HUDEP-2 (cell line): ENCODE data around the gene SETD5.
"Not testable (repeated sequence)": the region's sequence is repeated elsewhere in the genome, so short reads cannot be mapped to it uniquely, and the experiment has no call there.

Experiments used
- DNase-seq, 76 experiments: peaks; one replicate each; lab custom pipeline; 2025; ENCODE audit not compliant: unreplicated experiment in 76 of 76; lab: John Stamatoyannopoulos, UW

The SETD5 gene

DNA sequence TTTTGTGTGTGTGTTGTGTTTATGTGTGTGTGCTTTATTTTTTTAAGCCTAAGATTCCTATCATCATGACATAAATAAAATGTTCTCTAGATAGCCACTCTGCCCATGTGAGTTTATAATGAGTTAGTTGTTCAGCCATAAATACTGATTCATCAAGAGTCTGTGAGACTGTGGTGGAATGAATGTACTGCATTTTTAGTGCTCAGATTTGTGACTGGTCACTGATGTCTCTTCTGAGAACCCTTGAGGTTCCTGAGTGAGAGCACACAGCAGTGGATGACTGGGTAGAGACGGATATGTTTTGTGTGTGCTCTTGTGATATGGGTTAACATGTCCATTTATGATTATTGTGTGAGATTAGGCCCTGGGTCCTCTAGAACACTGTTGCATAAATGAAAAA, 51.2 kb downstream of the SETD5 start:
- no peak for DNase-seq

DNA sequence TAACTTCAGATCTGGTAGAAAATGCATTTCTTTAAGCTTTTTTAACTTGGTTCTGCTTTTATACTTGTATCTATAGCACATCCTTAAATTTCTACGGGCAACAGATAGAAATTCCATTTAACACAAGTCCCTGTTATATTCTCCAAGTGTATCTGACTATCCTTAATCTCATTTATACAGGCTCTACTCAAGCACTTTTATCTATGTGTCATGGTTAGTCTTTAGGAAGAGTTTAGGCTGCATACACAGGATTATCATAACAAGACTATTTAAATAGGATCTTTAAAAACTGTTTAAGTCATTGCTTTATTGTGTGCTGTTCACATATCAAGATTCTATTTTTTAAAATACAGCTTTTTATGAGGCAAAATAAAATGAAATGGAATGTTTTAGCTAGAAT, 52.7 kb downstream of the SETD5 start:
- DNase-seq: peak in 1 of 76 experiments; percentile 38

DNA sequence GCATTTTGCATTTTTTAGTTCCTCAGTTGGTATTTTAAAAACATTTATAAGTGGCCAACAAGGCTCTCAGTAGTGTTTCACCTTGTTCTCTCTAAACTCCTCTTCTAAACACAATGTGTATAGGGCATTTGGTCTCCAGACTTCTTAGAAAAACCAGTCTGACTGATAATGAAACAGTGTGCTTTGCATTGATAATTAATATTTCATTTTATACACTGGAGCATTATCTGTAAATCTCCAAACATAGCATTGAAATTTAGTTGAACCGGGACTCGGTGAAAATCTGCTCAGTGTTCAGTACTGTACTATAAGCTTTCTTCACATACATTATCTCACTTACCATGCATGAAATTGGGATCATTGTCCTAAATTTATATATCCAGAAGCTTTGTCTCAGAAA, 53.6 kb downstream of the SETD5 start:
- DNase-seq: peak in 6 of 76 experiments; percentile 3 to 39 (median 22)

DNA sequence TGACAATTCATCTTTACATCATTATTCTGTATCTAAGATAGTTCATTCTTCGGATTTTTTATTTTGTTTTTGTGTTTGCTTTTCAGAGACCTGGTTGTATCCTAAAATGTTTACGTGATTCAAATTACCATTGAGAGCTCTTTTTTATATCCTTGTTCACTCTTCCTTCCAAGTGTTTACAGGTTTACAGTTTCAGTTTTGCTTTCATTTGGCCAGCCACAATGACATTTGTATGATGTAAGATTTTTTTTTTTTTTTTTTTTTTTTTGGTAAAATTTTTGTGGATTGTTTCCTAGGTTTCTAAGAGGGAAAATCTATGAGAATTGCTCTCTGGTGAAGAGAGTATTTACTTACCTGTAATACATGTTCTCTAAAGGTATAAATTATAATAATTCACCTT, 55.0 kb downstream of the SETD5 start:
- DNase-seq: no peak

DNA sequence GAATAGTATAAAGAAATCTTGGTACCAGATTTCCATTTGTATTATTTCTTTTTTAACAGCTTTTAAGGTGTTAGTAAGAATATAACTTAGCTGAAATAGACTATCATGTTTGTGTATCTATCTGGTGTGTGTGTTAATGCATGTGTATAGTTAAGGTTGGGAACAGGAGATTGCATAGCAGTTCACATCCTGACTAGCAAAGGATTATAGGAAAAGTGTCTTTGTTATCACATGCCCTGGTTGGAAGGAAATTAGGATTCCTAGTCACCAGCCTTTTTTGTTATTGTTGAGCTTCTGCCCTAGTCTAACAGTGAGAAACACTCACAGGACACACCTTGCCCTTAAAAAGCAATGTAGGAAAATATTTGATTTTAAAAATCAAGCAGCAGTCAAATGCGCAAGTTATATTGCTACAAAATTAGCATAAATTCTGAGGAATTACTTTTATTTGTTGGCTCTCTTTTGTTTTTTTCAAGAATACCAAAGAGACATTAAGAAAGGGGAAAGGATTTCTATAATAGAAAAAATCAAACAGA, 58.2 kb downstream of the SETD5 start:
- no peak for DNase-seq

DNA sequence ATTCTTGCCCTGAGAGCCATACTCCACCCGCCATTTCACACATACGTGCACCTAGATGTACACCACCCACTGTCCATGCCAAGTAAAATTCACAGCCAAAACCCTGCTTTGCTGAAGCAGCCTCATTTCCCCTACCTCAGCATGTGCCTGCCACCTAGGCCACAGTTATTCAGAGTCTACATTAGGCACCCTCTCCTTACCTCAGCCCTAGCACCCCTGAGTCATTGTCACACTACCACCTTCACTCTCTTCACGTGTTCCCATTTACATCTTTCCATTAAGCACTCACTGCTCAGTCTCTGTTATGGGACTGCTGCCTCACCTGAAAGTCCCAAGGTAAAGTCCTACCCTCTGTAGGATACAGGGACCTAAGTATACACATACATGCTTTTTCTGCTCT, 70.0 kb downstream of the SETD5 start:
- no peak for DNase-seq

DNA sequence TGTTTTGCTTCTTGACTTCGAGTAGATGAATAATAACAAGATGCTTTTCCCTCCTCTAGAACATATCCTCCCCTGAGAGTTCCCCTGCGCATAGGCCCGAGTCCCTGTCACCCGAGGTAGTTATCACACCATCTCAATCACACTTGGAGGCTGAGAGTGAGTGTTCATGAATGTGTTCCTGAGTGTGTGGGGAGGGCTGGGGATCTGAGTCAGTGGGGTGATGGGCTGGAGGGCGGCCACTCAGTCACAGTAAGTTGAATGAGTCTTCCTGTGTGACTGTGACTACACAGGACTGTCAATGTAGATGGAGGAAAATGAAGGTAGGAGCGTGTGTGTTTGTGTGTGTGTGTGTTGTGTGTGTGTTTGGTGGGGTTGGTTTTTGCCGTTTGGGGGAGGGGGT, 71.0 kb downstream of the SETD5 start:
- no peak for DNase-seq

DNA sequence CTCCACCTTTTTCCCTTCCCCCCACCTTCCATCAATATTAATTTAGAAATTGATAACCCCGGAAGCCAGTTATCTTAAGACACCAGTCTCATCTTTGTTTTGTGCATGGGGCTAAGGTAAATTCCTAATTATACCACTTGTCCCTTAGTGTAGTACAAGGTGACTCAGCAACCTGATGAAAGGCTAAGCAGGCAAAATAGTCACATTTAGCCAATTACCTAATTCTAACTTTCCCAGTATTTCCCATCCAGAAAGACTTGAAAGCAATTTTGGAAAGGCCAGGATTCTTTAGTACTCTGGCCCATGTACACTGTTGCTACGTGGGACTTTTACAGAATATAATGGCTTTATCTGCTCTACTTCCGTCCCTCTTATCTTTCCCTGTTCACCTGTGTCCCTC, 72.6 kb downstream of the SETD5 start:
- no peak for DNase-seq

DNA sequence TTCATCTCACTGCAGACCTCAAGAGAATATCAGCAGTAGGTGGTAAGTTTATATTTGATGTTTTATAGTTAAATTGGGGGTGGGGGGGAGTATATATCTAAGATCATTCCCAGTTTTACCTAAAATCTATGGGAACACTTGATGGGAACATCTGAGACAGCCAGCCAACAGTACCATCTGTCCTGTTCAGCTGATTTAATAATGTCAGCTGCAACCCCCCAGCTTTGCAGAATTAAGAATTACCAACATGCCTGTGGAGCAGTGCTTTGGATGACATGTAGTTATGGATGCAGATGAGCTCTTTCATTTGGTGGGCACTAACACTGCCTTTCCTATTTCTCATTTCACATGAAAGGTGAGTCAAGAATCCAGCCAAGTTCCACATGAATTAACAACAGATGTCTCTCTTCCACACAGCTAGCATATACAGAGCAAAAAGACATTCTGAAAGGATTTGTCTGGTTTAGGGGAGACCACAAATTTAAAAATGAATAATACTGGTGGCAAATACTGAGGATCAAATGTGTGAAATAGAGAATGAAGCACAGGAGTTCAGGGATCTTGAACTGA, 76.2 kb downstream of the SETD5 start:
- no peak for DNase-seq

DNA sequence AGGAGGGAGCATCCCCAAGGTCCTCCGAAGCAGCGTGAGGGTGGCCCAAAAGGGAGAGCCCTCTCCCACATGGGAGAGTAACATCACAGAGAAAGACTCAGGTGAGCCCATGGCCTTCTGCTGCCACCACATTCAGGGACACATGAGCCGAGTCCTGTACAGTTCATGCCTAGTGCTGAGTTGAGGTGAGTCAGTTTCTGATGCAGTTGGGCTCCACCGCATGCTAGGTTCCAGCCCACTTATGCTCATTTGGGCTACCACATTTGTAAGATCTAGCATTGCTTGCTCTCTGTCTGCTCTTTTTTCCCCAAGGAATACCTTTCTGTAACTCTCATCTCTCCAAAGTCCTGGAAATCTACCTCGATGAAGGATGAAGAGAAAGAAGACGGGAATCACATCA, 77.1 kb downstream of the SETD5 start:
- DNase-seq: no peak

DNA sequence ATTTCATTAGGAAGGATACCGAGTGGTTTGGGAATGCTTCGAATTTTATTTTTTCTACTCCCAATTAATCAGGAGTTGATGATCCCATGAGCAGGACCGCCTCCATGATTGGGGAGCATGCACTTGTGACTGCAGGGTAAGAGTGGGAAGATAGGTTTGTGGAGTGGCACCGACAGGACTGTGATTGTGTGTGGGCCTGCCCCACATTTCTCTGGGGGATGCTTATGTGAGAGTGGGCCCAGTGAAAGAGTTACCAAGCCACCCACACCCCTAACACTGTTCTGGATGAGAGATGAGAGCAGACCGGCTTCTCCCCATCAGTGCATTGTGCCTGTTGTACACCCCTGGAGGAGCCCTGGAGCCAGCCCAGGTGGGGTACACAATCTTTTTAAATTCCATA, 79.5 kb downstream of the SETD5 start:
- no peak for DNase-seq

DNA sequence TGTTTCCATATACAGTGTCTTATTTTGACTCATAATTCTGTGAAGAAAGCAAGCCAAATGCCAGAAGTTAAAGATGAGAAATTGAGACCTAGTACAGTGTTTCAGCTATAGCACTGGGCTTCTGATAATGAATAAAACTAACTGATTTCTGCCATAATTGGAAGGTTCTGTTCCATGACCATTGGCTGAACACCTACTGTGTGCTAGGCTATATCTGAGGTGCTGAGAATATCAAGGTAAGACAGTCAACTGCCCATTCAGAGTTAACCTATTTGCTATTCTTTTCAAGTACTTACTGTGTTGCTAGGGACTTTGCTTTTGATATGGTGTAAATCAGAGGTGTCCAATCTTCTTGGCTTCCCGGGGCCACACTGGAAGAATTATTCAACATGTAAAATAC, 82.8 kb downstream of the SETD5 start:
- no peak for DNase-seq

DNA sequence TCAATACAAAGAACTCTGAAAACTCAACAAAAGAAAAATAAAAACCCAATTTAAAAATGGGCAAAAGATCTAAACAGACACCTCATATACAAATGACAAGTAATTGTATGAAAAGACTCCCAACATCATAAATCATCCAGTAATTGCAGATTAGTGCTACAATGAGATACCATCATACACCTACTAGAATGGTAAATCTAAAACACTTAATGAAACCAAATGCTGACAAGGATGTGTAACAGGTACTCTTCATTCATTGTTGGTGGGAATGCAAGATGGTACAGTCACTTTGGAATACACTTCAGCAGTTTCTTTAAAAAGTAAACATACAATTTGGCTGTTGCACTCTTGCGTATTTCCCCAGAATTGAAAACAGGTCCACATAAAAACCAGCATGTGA, 87.8 kb downstream of the SETD5 start:
- DNase-seq: no peak

DNA sequence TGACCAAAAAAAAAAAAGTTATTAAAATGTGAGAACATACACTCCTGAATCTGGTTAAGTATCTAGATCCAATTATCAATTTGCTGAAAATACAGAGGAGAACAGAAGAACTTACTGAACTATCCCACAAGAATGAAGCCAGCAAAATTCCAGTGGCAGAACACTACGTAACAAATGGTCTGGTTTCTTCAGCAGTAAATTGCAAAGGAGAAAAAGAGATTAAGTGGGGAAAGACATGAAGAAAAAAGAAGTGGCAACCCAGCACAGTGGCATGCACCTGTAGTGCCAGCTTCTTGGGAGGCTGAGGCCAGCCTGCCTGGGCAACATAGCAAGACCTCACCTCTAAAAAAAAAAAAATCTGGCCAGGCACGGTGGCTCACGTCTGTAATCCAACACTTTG, 94.1 kb downstream of the SETD5 start:
- DNase-seq: no peak

DNA sequence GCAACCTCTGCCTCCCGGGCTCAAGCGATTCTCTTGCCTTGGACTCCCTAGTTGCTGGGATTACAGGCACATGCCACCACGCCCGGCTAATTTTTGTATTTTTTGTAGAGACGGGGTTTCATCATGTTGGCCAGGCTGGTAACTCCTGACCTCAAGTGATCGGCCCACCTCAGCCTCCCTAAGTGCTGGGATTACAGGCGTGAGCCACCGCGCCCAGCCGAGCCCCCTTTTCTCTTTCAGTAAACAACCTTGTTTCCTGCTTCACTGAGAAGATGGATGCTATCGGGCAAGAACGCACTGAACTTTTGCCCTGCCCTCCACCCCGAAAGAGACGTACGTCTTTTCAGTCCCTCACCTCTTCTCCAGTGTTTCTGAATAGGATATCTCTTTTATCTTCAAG, 96.6 kb downstream of the SETD5 start:
- not testable (repeated sequence) for DNase-seq

DNA sequence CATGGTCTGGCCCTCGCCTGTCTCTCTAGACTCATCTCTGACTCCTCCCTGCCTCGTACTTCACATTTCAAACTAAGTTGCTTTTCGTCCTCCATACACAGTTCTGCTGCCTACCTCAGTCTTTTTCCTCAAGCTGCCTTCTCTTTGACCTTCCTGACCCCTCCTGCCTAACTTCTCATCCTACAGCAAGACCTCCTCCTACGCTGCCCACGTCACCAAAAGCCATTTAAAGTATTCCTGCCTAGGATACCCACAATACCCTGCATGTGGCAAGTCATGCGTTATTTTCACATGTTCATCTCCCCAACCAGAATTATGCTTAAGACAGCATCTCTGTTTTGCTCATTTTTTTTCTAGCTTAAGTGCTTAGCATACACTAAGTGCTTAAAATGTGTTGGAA, 99.5 kb downstream of the SETD5 start:
- DNase-seq: no peak

DNA sequence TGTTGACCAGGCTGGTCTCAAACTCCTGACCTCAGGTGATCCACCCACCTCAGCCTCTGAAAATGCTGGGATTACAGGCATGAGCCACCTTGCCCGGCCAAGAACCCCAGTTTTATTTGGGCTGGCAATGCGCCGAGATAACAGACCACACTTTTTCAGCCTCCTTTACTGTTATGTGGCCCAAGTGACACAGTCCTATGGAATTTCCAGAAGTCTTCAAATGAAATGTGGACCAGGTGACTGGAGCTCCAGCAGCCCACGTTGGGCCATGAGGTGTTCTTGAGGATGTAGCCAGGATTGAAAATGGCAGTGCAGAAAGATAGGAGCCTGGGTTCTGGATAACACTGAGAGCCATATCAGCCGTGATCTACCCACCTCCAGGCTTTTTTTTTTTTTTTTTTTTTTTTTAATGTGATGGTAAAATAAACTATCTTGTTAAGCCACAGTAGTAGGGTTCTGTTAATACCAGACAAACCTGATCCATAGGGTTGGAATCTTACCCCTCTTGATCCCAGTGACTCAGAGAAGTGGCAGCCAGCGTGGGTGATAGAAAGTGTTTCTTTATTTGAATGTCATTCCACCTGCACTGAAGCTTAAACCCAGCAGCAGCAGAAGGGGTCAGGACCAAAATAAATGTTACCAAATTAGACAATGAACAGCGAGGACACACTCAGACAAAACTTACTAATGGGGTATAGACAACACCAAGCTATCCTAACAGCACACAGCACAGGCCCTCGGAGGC, 100.6 kb downstream of the SETD5 start:
- DNase-seq: no peak

DNA sequence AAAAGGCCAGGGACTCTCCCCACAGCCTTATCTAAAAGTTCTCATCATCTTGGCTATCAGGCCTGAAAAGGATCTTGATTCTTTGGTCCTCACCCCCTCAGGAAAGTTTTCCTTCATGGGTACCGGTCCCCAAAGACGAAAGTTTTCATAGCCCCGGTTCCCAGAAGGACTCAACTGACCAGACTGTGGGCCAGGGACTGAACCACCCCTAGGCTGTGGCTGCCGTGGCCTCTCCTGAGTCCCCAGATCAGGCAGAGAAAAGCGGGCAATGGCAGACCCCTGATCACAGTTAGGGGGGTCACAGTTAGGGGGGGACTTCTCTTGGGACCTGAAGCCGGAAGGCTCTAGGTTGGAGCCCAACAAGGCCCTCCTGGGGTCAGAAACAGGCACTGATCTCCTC, 101.4 kb downstream of the SETD5 start:
- DNase-seq: no peak

DNA sequence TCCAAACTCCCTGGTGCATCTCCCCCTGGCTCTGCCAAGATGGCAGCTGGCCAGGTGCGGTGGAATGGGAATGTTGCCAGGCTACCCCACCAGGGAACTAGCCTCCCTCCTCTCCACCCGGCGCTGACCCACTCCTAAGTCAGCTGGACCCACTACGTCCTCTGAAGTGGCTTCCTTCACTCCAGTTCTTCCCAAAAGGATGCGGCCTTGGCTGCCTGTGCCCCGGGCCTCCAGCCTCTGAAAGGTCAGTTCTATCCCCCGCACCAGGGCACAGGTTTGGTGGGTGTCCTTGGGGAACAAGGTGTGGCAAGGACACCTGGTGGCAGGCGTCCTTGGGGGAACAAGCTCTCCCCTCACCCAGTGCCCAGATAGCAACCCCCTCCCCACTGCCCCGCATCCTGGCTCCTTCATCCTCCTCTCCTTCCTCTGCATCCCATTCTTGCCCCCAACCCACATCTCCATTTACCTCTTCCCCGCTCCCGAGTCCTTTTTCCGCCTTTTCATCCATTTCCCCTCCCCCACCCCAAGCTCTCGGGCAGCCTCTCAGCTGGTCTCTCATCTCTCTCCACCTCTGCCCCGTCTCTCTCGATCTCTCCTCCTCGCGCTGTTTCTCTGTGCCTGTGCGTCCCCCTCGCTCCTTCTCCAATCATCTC, 102.2 kb downstream of the SETD5 start:
- DNase-seq: no peak

DNA sequence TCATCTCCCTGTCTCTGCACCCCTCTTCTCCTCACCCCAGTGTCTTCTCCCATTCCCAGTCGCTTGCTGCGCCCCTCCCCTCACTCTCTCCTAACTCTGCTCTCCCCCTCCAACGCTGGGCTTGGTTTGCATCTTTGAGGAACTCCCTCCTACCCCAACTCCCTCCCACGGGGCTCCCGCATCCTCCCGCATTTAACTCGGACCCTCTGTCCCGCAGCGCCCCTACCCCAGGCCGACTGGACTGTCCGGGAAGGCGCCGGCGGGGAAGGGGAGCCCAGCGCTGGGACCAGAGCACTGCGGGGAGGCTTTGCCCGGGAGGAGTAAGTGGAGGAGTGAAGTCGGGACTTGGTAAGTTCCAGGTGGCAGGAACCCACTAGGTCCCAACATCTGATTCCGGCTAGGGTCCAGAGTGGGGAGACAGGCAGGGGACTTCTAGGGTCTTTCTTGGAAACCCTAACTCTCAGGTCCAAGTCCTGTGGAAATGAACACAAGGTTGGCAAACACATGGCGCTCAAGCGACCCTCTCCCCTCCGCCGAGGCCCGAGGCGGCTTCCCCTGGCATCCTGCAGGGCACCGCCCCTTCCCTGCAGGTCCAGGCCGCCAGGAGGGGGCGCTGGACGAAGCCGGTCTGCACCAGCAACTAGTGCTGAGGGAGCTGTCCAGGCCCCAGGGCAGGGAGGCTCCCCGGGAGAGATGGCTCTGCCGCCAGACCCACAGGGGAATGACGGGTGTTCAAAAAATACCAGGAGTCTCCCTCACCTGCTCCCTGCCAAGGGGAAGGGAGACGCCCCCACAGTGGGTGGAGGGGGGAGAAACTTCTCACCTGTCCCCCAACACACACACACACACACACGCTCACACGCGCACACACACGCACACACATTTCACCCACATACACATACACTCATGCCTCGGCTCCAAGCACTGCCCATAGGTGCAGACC, 103.0 kb downstream of the SETD5 start:
- DNase-seq: peak in 66 of 76 experiments; percentile 4 to 81 (median 52)

DNA sequence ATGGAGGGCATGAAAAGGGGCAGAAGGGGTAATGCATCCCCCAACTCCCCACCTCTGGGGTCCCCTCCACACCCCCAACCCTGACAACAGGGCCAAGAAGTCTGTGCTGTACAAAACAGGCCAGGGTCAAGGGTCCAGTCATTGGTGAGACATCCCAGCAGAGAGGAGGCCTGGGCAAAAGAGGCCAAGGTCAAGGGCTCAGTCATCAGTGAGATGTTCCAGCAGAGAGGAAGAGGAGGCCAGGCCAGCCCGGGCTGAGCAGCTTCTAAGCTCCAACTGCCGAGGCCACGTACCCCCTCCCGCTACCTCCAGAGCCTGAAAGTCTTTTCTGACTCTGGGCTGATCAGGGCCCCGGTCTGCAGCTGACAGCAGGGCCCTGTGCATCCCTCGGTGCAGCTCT, 103.8 kb downstream of the SETD5 start:
- no peak for DNase-seq
